Left kidney (tissue), 2 donors: Measurements from ENCODE around the gene LPGAT1. TPM values are rescaled to one million over a fixed set of nuclear protein-coding genes. Genes with fewer than 3 reads are reported as not detected.

ENCODE experiments used
- DNase-seq: peaks from one replicate; pipeline ENCODE4 v3.0.0-alpha.2; 2013
- polyA plus RNA-seq: library from polyadenylated mRNA; unstranded; fragments of 120-200 nt; gene quantifications from one replicate; pipeline ENCODE4 v1.2.1, GENCODE V29; 2013; ENCODE audit not compliant: insufficient read length

Gene LPGAT1
- polyA plus RNA-seq, 1 donor = 36.4 TPM

DNA sequence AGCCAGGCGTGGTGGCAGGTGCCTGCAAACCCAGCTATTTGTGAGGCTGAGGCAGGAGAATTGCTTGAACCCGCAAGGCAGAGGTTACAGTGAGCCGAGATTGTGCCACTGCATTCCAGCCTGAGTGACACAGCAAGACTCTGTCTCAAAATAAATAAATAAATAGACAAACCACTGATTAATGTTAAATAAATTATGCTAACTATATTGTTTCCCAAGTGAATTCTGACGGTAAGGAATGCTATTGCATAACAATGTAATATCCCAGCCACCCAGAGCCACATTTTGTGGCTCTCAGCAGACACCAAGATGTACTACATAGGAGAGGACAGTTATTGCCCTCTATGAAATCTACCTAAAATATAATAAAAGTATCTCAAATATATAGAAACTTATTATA, 55.4 kb downstream of the LPGAT1 start:
- DNase-seq = no peak

DNA sequence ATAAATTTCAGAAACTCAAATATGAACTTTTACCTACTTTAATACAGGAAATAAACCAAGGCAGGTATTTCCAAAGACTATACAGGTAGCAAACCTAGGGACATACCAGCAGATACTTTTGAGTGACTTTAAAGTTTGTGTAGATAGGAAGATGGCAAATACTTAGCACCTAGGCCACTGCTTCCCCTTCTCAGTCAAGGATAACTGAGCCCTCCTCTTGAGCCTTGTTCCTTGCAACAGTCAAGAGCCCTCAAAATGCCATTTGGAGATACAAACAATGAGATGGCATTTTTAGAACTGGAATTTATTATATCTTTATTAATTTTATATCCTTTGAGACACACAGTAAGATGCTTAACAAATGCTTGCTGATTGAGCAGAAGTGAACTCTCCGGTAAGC, 65.9 kb downstream of the LPGAT1 start:
- no peak for DNase-seq

DNA sequence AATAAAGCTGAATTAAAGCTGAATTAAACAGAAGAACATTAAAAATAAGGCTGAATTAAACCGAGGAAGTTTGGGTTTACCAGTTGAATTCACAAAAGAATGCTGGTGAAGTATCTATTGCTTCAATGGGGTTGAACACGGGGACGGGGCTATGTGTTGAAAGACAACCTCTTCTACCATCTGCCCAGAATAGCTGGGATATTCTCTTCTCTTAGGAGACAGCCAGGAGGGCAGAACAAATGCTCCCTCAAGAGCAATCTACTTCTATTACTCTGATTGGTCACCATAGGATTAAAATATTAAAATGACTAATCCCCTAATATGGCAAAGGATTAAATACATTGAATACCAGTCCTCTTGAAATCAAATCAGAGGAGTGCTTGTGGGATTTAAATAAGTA, 68.4 kb downstream of the LPGAT1 start:
- no peak for DNase-seq

DNA sequence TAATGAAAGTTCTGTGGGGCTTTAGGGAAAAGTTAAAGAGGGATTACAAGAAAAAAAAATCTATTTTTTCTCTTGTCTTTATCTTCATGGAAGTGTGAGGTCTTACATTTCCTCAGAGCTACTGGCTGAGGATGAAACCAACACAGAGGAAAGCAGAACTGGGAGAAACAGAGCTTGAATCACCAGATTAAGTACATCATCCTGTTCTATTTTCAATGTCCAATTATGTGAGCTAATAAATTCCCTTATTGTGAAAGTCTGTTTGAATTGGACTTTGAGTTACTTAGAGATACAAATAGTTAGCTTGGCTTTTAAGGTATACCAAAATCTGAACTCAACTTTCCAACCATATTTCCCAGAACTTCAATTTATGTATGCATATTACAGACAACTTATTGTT, 69.2 kb downstream of the LPGAT1 start:
- no peak for DNase-seq

DNA sequence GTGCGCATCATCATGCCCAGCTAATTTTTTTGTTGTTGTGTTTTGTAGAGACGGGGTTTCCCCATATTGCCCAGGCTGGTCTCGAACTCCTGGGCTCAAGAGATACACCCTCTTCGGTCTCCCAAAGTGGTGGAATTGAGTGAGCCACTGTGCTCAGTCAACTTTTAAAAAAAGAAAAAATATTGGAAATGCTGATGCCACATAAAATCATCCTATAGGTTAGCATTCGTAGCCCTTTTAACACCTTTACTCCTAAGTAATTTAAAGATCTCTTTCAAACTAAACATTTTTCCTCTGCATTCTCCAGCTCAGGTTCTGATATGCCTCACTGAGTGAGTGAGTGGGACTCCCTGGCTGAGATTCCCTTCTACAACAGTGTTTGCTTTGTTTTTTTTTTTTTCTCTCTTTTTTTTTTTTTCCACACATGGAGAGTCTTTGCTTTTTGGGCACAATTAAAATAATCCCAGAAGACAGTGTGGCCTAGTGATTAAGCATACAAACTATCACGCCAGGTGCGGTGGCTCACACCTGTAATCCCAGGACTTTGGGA, 74.0 kb downstream of the LPGAT1 start:
- no peak for DNase-seq

DNA sequence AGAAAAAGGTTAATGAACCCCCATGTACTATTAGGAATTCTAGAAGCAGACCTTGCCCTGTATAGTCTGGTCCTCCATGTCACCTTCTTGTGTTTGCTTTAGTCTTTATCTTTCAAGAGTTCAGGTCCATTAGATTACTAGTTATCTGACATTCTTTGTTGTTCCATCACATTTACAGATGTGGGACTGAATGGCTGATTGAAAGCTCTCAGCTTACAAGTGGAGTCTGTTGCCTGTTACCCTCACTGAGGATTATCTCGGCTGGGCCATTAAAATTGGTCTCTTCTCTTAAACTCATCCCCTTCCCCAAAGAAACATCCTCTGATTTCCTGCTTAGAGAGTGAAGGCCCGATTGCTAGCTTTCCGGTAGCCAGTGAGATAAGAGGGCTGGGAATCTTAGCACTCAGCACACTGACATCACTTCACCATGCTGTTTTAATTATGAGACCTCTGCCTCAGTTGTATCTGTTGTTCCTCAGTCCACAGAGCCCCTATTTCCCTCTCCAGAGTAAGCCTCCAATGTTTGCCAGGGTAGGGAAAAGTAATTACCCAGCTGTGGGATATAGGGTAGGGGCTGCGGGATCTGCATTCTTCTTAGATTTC, 76.8 kb downstream of the LPGAT1 start:
- DNase-seq = no peak

DNA sequence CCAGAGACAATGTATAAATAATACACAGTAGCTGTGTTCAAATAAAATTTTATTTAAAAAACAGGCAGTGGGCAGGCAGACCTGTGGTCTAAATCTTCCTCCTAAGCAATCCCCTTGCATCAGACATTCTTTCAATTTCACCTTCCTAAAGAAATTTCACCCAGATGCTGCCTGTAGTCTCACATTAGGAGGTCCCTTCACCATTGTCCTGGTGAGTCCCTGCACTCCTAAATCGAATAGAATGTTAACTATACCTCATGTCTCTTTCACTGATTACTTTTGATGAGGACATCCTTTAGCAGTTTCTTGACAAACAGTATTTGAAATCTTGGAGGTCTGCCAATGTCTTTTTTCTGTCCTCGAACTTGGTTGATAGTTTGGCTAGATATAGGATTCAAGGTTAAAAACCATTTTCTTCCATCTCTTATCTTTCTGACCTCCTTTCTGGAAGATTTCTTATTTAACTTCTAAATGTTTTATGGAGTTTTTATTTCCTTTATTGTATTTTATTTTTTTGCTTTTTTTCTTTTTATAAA, 77.5 kb downstream of the LPGAT1 start:
- DNase-seq = no peak

DNA sequence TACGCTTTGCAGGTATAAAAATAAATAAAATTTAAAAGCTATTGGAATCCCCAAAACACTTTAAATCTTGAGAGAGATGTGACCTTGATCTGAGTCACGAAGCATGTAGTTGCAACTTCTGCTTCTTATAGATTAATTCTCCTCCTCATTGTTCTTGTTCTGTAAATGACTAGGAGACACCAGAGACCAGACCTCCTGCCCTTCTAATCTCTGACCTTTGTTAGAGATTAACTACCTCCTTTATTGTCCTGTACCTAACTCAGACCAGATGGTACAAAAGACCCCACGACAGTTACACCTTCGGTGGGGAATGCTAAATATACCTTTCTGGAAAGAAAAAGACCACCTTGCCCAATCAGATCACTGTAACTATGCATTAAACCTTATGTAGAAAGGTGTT, 78.2 kb downstream of the LPGAT1 start:
- no peak for DNase-seq

DNA sequence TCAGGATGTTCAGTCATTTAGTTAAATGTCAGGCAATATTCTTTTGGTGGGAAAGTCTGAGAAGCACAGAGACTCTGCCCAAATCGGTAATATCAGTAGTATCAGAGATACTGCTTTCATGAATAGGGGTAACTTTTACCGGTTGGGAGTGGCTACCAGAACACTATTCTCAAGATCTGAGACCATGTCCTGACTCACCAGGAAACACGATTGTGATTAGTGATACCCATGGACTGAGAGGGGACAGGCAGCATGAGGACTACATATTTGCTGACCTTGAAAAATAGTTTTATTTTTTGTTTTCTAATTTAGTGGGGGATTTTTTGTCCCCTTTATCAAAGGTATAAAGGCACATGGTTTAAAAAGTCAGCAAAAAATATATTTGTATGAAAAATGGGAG, 79.1 kb downstream of the LPGAT1 start:
- no peak for DNase-seq

DNA sequence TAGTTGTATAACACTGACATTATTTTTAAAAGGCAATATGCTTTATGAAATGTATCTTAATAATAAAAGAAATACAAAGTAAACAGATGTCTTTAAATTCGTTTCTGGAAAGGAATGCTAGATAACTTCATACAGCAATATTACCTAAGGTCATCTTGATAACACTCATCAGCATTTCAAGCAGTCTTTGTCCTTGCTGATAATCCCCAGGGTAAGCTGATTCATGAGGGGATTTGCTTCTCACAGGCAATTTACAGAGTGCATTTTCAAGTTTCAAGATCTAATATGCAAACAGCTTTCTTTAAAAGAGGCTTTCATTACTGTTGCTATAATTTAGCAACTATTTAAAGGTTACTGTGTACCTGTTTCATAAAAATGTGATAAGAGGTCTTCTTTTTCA, 80.0 kb downstream of the LPGAT1 start:
- no peak for DNase-seq

DNA sequence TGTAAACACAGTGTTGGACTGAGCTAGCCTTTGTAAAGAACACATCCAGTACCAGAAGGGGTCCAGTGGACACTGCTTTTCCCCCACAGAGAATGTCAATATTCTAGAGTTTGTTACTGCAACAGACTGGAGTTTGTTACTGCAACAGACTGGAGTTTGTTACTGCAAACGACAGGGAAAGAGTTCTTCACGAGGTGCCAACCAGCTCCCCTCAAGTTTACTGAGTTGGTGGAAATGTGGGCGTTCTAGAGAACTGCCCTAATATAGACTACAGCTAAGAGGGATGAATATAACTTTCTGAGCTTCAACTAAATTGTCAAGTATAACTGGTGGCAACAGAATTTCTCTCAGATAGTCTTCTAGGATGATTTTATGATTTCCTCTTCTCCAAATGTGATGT, 81.3 kb downstream of the LPGAT1 start:
- no peak for DNase-seq

DNA sequence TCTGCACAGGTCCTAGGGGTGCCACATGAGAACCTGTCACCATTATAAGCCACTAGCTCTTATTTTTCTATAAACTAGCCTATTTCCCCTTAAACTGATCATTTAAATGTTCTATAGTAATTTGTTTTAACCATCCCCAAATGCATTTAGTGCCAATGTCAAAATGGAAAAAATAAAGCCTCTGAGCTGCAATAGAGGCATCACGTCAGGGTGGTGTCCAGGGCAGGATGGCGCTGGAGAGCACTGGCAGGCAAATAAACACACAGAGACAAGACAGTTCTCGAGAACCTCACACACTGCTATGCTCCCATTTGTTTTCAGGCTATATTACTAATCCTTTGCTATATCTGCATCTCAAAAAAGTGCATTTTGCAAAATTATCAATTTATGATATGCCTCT, 81.8 kb downstream of the LPGAT1 start:
- no peak for DNase-seq

DNA sequence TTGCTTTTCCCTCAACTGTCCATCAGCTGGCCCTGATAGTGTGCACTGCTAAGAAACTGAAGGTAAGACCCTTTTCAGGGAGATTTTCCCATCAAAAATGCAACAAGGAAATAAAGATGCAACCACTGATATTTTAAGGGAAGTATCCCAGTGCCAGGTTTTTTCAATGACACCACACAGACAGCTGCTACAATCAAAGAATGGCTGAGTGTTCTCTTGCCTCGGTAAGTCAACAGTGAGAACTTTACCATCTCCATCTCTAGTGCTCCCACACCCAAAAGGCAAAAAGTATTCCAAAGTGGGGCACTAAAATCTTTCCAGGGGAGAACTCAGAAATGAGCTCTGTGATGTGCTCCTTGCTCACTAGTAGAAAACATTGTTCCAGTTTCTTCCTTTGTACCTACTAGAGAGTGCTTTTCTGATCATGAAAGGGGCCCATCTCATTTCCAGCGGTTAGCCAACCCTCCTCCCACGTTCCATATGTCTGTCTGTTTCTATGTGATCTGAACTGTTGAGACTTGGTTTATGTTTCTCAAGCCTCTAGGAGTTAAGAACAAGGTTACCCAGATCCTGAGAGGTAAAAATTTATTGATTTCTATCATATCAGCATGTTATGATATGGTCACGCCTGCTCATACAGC, 87.6 kb downstream of the LPGAT1 start:
- DNase-seq = no peak

DNA sequence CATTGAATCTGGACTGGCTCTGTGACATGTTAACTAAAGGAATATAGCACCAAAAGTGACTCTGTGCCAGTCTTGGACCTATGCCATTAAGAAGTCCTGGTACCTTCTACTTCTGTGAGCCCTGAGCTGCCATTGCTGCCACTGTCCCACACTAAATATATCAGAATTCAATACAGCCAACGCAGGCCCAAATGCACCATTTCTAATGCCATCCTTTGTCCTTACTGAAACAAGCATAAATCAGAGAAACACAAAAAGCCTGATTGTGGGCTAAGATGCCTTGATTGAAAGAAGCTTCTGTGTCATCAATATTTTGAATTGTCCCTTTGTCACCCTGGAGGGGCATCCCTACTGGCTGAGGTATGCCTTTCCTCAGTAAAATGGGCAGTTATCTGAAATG, 88.3 kb downstream of the LPGAT1 start:
- no peak for DNase-seq

DNA sequence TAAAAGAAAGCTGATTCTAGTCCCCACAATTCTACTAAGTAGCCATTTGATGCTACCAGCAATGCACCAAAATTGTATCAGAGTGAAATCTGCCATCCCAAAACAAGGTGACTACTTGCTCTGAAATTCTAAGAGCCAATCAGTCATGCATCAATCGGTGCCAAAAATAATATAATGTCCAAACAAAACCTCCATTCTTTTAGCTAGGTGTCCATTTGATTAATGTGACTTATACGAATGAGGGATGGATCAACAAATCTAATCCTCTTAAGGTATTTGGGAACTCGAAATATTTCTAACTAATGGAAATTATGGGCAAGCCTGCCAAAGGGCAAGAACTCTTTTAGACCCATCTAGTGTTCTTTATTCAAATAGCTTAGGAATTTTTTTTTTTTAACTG, 88.8 kb downstream of the LPGAT1 start:
- DNase-seq = no peak

DNA sequence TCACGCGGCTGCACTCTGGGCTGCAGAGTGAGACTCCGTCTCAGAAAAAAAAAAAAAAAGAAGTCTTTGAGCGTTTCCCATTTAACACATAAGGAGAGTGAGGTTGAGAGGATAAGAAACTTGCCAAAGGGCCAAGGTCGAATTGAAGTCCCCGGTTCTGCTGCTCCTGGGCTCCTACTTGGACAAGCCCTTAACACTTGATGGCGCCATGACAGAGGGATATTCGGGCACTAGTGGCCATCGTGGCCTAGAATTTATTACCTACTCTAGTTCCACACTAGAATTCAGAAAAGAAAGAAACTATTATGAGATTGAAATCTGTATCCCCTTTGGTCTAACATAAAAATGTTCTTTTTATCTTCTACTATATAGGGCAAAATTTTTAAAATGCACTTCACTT, 89.4 kb downstream of the LPGAT1 start:
- no peak for DNase-seq

DNA sequence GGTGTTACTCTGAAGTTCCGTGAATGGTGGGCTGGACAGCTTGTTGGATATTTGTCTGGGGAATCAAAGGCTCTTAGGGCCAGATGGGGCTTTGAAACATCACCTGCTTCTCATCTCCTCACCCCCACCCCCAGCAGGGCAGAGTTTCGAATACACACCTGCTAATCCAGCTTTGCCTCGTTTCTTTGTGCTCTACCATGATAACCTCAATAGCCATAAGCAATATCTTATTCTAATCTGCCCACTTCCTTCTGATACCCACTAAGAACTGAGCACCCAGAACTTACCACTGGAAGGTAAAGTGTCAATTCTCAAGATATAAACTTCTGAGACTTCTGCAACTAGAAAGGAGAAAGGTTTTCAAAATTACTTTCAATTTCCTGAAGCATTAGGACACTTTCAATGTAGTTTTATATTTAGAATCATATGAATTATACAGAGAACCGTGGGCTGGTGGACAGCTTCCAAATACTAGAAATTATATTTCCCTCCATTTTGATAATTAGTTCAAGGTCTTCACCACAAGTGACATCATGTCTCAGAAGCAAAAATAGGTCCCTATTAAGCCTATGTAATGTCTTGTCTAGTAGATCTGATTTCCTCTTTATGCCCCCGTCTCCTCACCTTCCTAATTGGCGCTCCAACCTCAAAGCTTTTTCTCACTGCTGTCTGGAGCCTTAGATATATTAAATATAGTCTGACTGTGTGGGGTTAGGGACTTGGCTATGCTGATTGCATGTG, 90.7 kb downstream of the LPGAT1 start:
- no peak for DNase-seq

DNA sequence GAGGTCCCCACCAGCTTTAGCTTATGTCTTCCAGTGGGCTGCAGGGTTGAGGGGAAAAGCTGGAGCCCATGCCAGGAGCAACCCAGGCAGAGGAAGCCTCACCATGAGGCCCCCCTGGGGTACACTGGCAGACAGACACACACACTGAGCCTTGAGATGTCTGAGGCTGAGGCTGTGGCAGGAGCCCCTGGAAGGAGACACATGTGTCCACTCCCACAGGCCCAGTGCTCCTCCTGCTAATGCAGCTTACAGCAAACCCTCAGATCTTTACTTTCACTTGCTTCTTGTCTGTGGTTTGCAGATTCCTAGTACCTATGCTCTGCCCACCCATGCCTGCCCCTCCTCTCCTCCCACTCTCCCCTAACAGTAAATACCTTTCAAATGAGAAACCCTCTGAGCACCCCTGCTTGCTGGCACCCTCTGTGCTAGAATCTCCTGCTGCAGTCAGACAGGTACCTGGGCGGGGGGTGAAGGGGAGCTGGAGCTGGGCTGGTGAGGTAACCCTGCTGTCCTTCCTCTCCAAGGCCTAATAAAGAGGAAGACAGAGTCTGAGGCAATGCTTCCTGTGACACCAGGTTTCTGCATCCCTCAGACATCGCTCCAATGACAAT, 91.8 kb downstream of the LPGAT1 start:
- no peak for DNase-seq

DNA sequence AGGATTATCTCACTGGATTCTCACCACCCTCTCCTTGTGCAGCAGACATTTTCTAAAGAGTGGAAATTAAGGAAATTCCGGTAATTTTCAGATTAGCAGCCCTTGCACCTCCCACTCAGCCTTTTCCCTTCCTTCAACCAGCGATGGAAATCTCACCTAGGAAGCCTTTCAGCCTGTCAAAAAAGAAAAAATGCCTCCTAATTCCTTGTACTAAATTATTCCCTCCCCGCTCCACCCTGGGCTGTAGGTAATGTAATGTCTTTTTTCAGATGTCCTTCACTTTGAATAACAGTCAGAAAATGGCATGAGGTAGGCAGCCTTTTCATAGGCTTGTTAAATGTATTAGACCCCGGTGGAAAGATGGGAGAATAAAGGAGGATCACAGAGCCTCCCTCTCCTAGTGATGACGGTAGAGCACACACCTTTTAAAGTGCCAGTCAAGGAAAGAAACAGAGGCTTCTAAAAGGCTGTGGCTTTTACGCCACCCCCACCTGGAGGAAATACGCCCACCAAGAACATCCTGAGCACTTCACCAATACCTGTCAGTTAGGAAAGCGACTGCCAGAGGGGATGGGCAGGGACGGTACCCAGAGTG, 92.4 kb downstream of the LPGAT1 start:
- no peak for DNase-seq

DNA sequence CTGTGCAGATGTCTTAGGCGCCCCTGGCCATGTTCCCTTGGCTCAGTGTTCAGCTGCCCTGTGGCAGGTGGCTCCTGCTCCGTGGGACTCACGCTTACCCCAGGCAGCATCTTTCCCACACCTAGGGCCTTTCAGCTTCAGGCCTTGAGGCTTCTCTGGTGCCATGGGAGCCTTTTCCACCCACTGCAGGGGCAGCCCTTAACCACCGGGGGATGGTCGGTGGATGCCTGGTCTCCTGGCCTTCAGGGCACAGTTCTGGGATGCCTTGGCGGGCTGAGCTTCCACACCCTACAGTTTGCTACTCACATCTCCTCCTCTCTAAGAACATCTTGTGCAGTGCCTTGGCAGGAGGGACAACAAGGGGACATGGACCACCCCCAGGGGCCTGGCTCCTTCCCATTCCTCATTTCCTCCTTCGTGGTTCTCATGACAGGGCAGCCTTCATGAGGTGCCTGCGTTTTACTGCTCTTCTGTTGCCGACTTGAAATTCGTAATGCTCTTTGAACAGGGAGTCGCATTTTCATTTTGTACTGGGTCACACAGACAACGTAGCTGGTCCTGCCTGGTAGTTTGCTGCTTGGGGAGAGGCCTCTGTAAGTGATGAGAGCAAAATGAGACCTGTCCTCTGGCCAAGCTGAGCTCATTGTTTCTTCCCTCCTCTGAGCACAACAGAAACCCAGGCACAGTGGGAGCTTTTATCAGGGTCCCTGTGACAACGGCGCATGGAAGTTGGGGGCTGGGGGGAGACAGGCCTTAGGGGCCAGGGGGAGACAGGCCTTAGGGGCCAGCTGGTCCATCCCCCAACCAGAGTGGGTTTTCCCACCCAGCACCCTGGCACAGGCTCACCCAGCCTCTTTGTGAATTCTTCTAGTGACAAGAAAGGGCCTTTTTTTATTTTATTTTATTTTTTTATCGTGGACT, 93.2 kb downstream of the LPGAT1 start:
- no peak for DNase-seq

DNA sequence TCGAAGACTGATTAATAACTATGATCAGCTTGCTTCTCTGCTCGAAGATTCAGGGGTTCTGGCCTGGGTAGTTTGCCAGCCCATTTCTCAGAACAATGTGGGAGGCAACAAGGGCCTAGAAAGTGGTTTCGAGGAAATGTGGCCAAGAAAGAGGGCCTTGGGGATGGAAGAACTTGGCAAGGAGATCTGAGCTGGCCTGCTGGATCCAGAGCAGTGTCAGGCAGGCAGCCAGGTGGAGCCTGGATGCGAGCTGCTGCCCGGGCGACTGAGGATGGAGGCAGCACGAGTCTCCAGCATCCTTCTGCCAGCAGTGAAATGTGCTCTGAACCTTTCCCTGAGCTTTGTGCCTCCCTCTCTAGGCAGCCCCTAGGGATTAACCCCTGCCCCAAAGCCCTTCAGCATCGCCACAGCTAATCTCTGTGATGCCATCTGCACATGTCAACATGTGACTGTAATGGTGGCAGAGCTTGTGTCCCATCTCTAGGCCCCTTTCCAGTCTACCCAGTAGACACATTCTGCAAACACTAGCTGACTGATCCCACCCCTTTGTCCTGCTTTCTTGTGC, 94.1 kb downstream of the LPGAT1 start:
- DNase-seq = no peak
